HepG2 (cell line): ENCODE measurements around the gene EIF4G2. TPM values are rescaled to one million over a fixed set of nuclear protein-coding genes. Genes with fewer than 3 reads are reported as not detected.

Source experiments
- JUNB ChIP-seq: sonication (generic); formaldehyde crosslinking; IDR thresholded peaks from 2 replicates; pipeline ENCODE4 v1.8.0; 2022; ENCODE audit warnings: missing genetic modification reagents, mild to moderate bottlenecking, borderline replicate concordance
- RFXAP ChIP-seq: sonication (generic); formaldehyde crosslinking; IDR thresholded peaks from 2 replicates; pipeline ENCODE4 v1.4.0; 2020; ENCODE audit warnings: missing genetic modification reagents, borderline replicate concordance
- RXRB ChIP-seq: IDR thresholded peaks from 2 replicates; pipeline ENCODE4 v1.6.1; 2016; ENCODE audit warnings: borderline replicate concordance, missing genetic modification reagents, missing compliant biosample characterization
- YY1 ChIP-seq: IDR thresholded peaks from 2 replicates; pipeline ENCODE4 v1.6.1; 2011; ENCODE audit warnings: low read length, low read depth, moderate library complexity, mild to moderate bottlenecking; ENCODE audit not compliant: insufficient read depth, insufficient replicate concordance
- ZNF3 ChIP-seq: IDR thresholded peaks from 2 replicates; pipeline ENCODE4 v1.7.0; 2017; ENCODE audit warnings: inconsistent platforms
- ZNF782 ChIP-seq: sonication (generic); formaldehyde crosslinking; IDR thresholded peaks from 2 replicates; pipeline ENCODE4 v1.4.0; 2020; ENCODE audit warnings: missing genetic modification reagents, mild to moderate bottlenecking, borderline replicate concordance
- ZNF879 ChIP-seq: sonication (generic); formaldehyde crosslinking; IDR thresholded peaks from 2 replicates; pipeline ENCODE4 v1.8.1; 2023; ENCODE audit warnings: missing genetic modification reagents
- ZSCAN29 ChIP-seq: sonication (generic); formaldehyde crosslinking; conservative IDR thresholded peaks from 2 replicates; pipeline ENCODE4 v1.4.0; 2020; ENCODE audit warnings: mild to moderate bottlenecking, missing genetic modification reagents
- polyA plus RNA-seq, 8 experiments: library from polyadenylated mRNA; depleted of rRNA in 3 of 8; stranded (reverse) in 7 of 8; unstranded in 1 of 8; fragments of >200 nt; fragmentation: Illumina TruSeq in 4 of 8; extraction: Trizol in 4 of 8; gene quantifications; 2 replicates each; pipeline versions ENCODE4 v1.2.1 to v1.2.3, GENCODE V29; 2011 to 2016; ENCODE audit warnings: low read depth in 4 of 8, missing spikeins in 1 of 8, mixed read lengths in 1 of 8; ENCODE audit not compliant: insufficient read depth in 1 of 8
- total RNA-seq, 5 experiments: library from RNA; depleted of rRNA; stranded (reverse); fragments of >200 nt; fragmentation: Illumina TruSeq; extraction: Trizol; gene quantifications; 2 replicates each; pipeline ENCODE4 v1.2.3, GENCODE V29; 2016; ENCODE audit warnings: low read depth in 1 of 5
- TF ChIP-seq, protein P1 (sequence below): sonication (generic); formaldehyde crosslinking; IDR thresholded peaks from 2 replicates; pipeline ENCODE4 v1.5.0; 2020; ENCODE audit warnings: missing genetic modification reagents
- TF ChIP-seq, protein P2 (sequence below): IDR thresholded peaks from 2 replicates; pipeline ENCODE4 v1.6.1; 2016; ENCODE audit warnings: missing compliant biosample characterization, missing genetic modification reagents, borderline replicate concordance
- TF ChIP-seq, protein P3 (sequence below): sonication (generic); formaldehyde crosslinking; IDR thresholded peaks from 2 replicates; pipeline ENCODE4 v1.5.1; 2020; ENCODE audit warnings: missing genetic modification reagents, mild to moderate bottlenecking, borderline replicate concordance
- TF ChIP-seq, protein P4 (sequence below): sonication (generic); formaldehyde crosslinking; IDR thresholded peaks from 2 replicates; pipeline ENCODE4 v1.8.1; 2022; ENCODE audit warnings: mild to moderate bottlenecking, missing genetic modification reagents
- TF ChIP-seq, protein P5 (sequence below): sonication (generic); formaldehyde crosslinking; IDR thresholded peaks from 2 replicates; pipeline ENCODE4 v1.5.1; 2020; ENCODE audit warnings: mild to moderate bottlenecking, missing genetic modification reagents, borderline replicate concordance
- TF ChIP-seq, protein P6 (sequence below): sonication (generic); formaldehyde crosslinking; IDR thresholded peaks from 2 replicates; pipeline ENCODE4 v1.4.0; 2020; ENCODE audit warnings: missing genetic modification reagents

Gene EIF4G2
- total and polyA plus RNA-seq, 2 of the 13 experiments (the other 11 are each of a cell fraction or from before 2014, with no cell fraction given), result 362 to 546 TPM

DNA sequence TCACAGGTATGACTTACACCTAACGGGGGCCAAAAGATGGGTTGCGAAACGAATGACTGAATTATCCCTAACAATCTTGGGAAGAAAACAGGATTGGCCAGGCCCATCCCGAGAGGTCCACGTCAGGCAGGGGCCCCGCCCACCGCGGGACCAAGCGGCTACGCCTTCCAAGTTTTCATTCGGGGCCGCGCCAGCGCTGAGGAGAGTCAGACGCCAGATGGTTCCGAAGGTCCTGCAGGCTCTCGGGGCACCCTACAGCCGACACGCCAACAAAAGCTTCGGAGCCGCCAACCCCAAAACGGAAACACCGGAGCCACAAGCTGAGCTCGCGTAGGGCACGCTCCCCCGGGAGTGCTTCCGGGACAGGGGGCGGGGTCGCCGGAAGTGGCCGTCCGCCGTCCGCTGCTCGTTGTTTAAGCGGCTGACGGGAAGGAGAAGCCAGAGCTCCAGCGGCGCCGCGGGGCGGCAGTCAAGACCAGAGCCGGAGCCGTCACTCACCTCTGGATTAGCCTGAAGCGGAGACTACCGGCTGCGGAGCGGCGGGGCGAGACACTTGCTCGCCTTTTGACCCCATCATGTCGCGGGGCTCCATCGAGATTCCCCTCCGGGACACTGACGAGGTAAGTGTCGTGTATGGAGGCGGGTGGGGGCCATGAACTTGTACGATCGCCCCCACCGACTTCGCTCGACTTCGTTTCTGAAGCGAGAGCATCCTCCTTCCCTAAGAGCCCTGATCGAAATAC, 57.7 kb downstream of the EIF4G2 start, which contains the start of gene CTR9 (continued):
- TF ChIP-seq YY1 (peak; percentile 77), ZNF3 (CRISPR knock-in tag) (no peak), RFXAP (CRISPR knock-in tag) (peak; percentile 79), JUNB (no peak), RXRB (CRISPR knock-in tag) (no peak), ZNF782 (CRISPR knock-in tag) (peak; percentile 56; the same call in 1 of the 2 replicates), ZSCAN29 (CRISPR knock-in tag) (peak; percentile 91), ZNF879 (CRISPR knock-in tag) (0 out of 2 replicates have a peak, but pooled peaks have one; percentile 39)
- TF ChIP-seq, protein P1, sequence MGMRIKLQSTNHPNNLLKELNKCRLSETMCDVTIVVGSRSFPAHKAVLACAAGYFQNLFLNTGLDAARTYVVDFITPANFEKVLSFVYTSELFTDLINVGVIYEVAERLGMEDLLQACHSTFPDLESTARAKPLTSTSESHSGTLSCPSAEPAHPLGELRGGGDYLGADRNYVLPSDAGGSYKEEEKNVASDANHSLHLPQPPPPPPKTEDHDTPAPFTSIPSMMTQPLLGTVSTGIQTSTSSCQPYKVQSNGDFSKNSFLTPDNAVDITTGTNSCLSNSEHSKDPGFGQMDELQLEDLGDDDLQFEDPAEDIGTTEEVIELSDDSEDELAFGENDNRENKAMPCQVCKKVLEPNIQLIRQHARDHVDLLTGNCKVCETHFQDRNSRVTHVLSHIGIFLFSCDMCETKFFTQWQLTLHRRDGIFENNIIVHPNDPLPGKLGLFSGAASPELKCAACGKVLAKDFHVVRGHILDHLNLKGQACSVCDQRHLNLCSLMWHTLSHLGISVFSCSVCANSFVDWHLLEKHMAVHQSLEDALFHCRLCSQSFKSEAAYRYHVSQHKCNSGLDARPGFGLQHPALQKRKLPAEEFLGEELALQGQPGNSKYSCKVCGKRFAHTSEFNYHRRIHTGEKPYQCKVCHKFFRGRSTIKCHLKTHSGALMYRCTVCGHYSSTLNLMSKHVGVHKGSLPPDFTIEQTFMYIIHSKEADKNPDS, result no peak
- TF ChIP-seq, protein P2, sequence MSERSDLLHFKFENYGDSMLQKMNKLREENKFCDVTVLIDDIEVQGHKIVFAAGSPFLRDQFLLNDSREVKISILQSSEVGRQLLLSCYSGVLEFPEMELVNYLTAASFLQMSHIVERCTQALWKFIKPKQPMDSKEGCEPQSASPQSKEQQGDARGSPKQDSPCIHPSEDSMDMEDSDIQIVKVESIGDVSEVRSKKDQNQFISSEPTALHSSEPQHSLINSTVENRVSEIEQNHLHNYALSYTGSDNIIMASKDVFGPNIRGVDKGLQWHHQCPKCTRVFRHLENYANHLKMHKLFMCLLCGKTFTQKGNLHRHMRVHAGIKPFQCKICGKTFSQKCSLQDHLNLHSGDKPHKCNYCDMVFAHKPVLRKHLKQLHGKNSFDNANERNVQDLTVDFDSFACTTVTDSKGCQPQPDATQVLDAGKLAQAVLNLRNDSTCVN (CRISPR knock-in tag), result peak; percentile 82
- TF ChIP-seq, protein P3, sequence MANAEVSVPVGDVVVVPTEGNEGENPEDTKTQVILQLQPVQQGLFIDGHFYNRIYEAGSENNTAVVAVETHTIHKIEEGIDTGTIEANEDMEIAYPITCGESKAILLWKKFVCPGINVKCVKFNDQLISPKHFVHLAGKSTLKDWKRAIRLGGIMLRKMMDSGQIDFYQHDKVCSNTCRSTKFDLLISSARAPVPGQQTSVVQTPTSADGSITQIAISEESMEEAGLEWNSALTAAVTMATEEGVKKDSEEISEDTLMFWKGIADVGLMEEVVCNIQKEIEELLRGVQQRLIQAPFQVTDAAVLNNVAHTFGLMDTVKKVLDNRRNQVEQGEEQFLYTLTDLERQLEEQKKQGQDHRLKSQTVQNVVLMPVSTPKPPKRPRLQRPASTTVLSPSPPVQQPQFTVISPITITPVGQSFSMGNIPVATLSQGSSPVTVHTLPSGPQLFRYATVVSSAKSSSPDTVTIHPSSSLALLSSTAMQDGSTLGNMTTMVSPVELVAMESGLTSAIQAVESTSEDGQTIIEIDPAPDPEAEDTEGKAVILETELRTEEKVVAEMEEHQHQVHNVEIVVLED (CRISPR knock-in tag), result peak; percentile 97
- TF ChIP-seq, protein P4, sequence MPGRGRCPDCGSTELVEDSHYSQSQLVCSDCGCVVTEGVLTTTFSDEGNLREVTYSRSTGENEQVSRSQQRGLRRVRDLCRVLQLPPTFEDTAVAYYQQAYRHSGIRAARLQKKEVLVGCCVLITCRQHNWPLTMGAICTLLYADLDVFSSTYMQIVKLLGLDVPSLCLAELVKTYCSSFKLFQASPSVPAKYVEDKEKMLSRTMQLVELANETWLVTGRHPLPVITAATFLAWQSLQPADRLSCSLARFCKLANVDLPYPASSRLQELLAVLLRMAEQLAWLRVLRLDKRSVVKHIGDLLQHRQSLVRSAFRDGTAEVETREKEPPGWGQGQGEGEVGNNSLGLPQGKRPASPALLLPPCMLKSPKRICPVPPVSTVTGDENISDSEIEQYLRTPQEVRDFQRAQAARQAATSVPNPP (CRISPR knock-in tag), result no peak
- TF ChIP-seq, protein P5, sequence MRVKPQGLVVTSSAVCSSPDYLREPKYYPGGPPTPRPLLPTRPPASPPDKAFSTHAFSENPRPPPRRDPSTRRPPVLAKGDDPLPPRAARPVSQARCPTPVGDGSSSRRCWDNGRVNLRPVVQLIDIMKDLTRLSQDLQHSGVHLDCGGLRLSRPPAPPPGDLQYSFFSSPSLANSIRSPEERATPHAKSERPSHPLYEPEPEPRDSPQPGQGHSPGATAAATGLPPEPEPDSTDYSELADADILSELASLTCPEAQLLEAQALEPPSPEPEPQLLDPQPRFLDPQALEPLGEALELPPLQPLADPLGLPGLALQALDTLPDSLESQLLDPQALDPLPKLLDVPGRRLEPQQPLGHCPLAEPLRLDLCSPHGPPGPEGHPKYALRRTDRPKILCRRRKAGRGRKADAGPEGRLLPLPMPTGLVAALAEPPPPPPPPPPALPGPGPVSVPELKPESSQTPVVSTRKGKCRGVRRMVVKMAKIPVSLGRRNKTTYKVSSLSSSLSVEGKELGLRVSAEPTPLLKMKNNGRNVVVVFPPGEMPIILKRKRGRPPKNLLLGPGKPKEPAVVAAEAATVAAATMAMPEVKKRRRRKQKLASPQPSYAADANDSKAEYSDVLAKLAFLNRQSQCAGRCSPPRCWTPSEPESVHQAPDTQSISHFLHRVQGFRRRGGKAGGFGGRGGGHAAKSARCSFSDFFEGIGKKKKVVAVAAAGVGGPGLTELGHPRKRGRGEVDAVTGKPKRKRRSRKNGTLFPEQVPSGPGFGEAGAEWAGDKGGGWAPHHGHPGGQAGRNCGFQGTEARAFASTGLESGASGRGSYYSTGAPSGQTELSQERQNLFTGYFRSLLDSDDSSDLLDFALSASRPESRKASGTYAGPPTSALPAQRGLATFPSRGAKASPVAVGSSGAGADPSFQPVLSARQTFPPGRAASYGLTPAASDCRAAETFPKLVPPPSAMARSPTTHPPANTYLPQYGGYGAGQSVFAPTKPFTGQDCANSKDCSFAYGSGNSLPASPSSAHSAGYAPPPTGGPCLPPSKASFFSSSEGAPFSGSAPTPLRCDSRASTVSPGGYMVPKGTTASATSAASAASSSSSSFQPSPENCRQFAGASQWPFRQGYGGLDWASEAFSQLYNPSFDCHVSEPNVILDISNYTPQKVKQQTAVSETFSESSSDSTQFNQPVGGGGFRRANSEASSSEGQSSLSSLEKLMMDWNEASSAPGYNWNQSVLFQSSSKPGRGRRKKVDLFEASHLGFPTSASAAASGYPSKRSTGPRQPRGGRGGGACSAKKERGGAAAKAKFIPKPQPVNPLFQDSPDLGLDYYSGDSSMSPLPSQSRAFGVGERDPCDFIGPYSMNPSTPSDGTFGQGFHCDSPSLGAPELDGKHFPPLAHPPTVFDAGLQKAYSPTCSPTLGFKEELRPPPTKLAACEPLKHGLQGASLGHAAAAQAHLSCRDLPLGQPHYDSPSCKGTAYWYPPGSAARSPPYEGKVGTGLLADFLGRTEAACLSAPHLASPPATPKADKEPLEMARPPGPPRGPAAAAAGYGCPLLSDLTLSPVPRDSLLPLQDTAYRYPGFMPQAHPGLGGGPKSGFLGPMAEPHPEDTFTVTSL (CRISPR knock-in tag), result no peak; the same call in 1 of the 2 replicates
- TF ChIP-seq, protein P6, sequence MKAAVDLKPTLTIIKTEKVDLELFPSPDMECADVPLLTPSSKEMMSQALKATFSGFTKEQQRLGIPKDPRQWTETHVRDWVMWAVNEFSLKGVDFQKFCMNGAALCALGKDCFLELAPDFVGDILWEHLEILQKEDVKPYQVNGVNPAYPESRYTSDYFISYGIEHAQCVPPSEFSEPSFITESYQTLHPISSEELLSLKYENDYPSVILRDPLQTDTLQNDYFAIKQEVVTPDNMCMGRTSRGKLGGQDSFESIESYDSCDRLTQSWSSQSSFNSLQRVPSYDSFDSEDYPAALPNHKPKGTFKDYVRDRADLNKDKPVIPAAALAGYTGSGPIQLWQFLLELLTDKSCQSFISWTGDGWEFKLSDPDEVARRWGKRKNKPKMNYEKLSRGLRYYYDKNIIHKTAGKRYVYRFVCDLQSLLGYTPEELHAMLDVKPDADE (CRISPR knock-in tag), result peak; percentile 75; the same call in 1 of the 2 replicates
